SK-N-SH treated with all-trans-retinoic acid at 6 μM for 48 hours (cell line): ENCODE results near the gene MT1F.

ENCODE experiments used
- ATAC-seq: fragments of 200-7000 bp; cut with Tn5 transposase; 3 replicates; pipeline ENCODE4 v1.9.1; 2020; ENCODE audit warnings: mild to moderate bottlenecking, moderate library complexity
- BACH2 ChIP-seq: fragments of 250-450 bp; sonication (Bioruptor Pico); IDR thresholded peaks from 2 replicates; pipeline ENCODE4 v1.9.0; 2021; ENCODE audit warnings: mild to moderate bottlenecking, borderline replicate concordance
- CSDC2 ChIP-seq: fragments of 250-450 bp; sonication (Bioruptor Pico); IDR thresholded peaks from 2 replicates; pipeline ENCODE4 v1.5.0; 2020; ENCODE audit warnings: mild to moderate bottlenecking, moderate library complexity
- ESRRG ChIP-seq: fragments of 250-450 bp; sonication (Bioruptor Pico); IDR thresholded peaks from 2 replicates; pipeline ENCODE4 v1.6.1; 2021; ENCODE audit warnings: mild to moderate bottlenecking
- GLIS3 ChIP-seq: fragments of 250-450 bp; sonication (Bioruptor Pico); IDR thresholded peaks from 2 replicates; pipeline ENCODE4 v1.5.0; 2020; ENCODE audit warnings: mild to moderate bottlenecking, moderate library complexity
- ISL1 ChIP-seq: fragments of 250-450 bp; sonication (Bioruptor Pico); IDR thresholded peaks from 2 replicates; pipeline ENCODE4 v2.1.2; 2022; ENCODE audit warnings: mild to moderate bottlenecking, moderate library complexity
- OSR1 ChIP-seq: fragments of 250-450 bp; sonication (Bioruptor Pico); IDR thresholded peaks from 2 replicates; pipeline ENCODE4 v1.8.0; 2022; ENCODE audit warnings: moderate library complexity, mild to moderate bottlenecking, inconsistent platforms
- PPARA ChIP-seq: fragments of 250-450 bp; sonication (Bioruptor Pico); IDR thresholded peaks from 2 replicates; pipeline ENCODE4 v1.5.0; 2020; ENCODE audit warnings: mild to moderate bottlenecking, borderline replicate concordance
- RARB ChIP-seq: fragments of 250-450 bp; sonication (Bioruptor Pico); IDR thresholded peaks from 2 replicates; pipeline ENCODE4 v1.8.0; 2021; ENCODE audit warnings: mild to moderate bottlenecking, moderate library complexity
- TOX ChIP-seq: fragments of 250-450 bp; sonication (Bioruptor Pico); IDR thresholded peaks from 2 replicates; pipeline ENCODE4 v1.8.0; 2021; ENCODE audit warnings: mild to moderate bottlenecking, moderate library complexity, borderline replicate concordance
- ZC3H10 ChIP-seq: fragments of 250-450 bp; sonication (Bioruptor Pico); IDR thresholded peaks from 2 replicates; pipeline ENCODE4 v1.5.1; 2021; ENCODE audit warnings: mild to moderate bottlenecking, moderate library complexity
- ZFP3 ChIP-seq: fragments of 250-450 bp; sonication (Bioruptor Pico); IDR thresholded peaks from 2 replicates; pipeline ENCODE4 v1.5.0; 2020; ENCODE audit warnings: mild to moderate bottlenecking, moderate library complexity
- ZFP30 ChIP-seq: fragments of 450-650 bp; formaldehyde crosslinking; IDR thresholded peaks from 2 replicates; pipeline ENCODE4 v1.5.0; 2022; ENCODE audit warnings: mild to moderate bottlenecking, moderate library complexity
- ZNF565 ChIP-seq: fragments of 450-650 bp; formaldehyde crosslinking; conservative IDR thresholded peaks from 2 replicates; pipeline ENCODE4 v1.5.0; 2020; ENCODE audit warnings: low read depth, mild to moderate bottlenecking, moderate library complexity
- ZNF8 ChIP-seq: fragments of 450-650 bp; formaldehyde crosslinking; IDR thresholded peaks from 2 replicates; pipeline ENCODE4 v1.5.0; 2020; ENCODE audit warnings: mild to moderate bottlenecking, moderate library complexity
- TF ChIP-seq, protein P1 (sequence below): fragments of 250-450 bp; sonication (Bioruptor Pico); IDR thresholded peaks from 2 replicates; pipeline ENCODE4 v1.5.0; 2020; ENCODE audit warnings: mild to moderate bottlenecking, moderate library complexity
- TF ChIP-seq, protein P2 (sequence below): fragments of 250-450 bp; sonication (Bioruptor Pico); IDR thresholded peaks from 2 replicates; pipeline ENCODE4 v1.8.0; 2020; ENCODE audit warnings: mild to moderate bottlenecking, moderate library complexity, borderline replicate concordance
- TF ChIP-seq, protein P3 (sequence below): fragments of 250-450 bp; sonication (Bioruptor Pico); IDR thresholded peaks from 2 replicates; pipeline ENCODE4 v1.5.1; 2021; ENCODE audit warnings: mild to moderate bottlenecking, moderate library complexity
- TF ChIP-seq, protein P4 (sequence below): fragments of 250-450 bp; sonication (Bioruptor Pico); IDR thresholded peaks from 2 replicates; pipeline ENCODE4 v1.5.1; 2020; ENCODE audit warnings: low read depth, mild to moderate bottlenecking, moderate library complexity
- TF ChIP-seq, protein P5 (sequence below): fragments of 250-450 bp; sonication (Bioruptor Pico); IDR thresholded peaks from 2 replicates; pipeline ENCODE4 v1.8.0; 2021; ENCODE audit warnings: low read depth, mild to moderate bottlenecking, moderate library complexity, borderline replicate concordance

Gene MT1F

DNA sequence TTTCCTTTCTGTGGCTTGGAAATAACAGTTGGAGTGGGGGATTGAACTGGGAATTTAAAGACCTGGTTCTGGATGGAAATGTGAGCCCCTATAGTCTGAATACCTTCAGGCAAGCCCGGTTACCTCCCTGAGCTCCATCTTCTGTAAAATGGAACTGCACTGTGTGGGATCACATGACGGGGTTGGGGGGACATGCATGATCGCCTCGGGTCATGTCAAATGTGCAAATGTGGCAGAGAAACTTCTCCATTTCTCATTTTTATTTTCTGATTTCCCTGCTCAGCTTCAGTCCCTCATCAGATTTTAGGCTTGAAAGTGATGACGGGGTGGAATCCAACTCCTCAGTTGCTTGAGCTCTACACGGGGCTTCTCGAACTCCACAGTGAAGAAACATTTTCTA, 4.5 kb upstream of the MT1F start:
- ATAC-seq, result no peak
- TF ChIP-seq ZNF565, result no peak
- TF ChIP-seq ZNF8, result no peak
- TF ChIP-seq ISL1 (CRISPR knock-in tag), result no peak
- TF ChIP-seq BACH2 (CRISPR knock-in tag), result no peak
- no peak for TF ChIP-seq GLIS3 (CRISPR knock-in tag)
- TF ChIP-seq, protein P1, sequence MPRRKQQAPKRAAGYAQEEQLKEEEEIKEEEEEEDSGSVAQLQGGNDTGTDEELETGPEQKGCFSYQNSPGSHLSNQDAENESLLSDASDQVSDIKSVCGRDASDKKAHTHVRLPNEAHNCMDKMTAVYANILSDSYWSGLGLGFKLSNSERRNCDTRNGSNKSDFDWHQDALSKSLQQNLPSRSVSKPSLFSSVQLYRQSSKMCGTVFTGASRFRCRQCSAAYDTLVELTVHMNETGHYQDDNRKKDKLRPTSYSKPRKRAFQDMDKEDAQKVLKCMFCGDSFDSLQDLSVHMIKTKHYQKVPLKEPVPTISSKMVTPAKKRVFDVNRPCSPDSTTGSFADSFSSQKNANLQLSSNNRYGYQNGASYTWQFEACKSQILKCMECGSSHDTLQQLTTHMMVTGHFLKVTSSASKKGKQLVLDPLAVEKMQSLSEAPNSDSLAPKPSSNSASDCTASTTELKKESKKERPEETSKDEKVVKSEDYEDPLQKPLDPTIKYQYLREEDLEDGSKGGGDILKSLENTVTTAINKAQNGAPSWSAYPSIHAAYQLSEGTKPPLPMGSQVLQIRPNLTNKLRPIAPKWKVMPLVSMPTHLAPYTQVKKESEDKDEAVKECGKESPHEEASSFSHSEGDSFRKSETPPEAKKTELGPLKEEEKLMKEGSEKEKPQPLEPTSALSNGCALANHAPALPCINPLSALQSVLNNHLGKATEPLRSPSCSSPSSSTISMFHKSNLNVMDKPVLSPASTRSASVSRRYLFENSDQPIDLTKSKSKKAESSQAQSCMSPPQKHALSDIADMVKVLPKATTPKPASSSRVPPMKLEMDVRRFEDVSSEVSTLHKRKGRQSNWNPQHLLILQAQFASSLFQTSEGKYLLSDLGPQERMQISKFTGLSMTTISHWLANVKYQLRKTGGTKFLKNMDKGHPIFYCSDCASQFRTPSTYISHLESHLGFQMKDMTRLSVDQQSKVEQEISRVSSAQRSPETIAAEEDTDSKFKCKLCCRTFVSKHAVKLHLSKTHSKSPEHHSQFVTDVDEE (CRISPR knock-in tag), result no peak
- TF ChIP-seq, protein P2, sequence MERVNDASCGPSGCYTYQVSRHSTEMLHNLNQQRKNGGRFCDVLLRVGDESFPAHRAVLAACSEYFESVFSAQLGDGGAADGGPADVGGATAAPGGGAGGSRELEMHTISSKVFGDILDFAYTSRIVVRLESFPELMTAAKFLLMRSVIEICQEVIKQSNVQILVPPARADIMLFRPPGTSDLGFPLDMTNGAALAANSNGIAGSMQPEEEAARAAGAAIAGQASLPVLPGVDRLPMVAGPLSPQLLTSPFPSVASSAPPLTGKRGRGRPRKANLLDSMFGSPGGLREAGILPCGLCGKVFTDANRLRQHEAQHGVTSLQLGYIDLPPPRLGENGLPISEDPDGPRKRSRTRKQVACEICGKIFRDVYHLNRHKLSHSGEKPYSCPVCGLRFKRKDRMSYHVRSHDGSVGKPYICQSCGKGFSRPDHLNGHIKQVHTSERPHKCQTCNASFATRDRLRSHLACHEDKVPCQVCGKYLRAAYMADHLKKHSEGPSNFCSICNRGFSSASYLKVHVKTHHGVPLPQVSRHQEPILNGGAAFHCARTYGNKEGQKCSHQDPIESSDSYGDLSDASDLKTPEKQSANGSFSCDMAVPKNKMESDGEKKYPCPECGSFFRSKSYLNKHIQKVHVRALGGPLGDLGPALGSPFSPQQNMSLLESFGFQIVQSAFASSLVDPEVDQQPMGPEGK (CRISPR knock-in tag), result no peak
- TF ChIP-seq, protein P3, sequence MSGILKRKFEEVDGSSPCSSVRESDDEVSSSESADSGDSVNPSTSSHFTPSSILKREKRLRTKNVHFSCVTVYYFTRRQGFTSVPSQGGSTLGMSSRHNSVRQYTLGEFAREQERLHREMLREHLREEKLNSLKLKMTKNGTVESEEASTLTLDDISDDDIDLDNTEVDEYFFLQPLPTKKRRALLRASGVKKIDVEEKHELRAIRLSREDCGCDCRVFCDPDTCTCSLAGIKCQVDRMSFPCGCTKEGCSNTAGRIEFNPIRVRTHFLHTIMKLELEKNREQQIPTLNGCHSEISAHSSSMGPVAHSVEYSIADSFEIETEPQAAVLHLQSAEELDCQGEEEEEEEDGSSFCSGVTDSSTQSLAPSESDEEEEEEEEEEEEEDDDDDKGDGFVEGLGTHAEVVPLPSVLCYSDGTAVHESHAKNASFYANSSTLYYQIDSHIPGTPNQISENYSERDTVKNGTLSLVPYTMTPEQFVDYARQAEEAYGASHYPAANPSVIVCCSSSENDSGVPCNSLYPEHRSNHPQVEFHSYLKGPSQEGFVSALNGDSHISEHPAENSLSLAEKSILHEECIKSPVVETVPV (CRISPR knock-in tag), result no peak
- TF ChIP-seq OSR1 (CRISPR knock-in tag), result no peak
- no peak for TF ChIP-seq TOX
- TF ChIP-seq RARB, result no peak
- TF ChIP-seq, protein P4, sequence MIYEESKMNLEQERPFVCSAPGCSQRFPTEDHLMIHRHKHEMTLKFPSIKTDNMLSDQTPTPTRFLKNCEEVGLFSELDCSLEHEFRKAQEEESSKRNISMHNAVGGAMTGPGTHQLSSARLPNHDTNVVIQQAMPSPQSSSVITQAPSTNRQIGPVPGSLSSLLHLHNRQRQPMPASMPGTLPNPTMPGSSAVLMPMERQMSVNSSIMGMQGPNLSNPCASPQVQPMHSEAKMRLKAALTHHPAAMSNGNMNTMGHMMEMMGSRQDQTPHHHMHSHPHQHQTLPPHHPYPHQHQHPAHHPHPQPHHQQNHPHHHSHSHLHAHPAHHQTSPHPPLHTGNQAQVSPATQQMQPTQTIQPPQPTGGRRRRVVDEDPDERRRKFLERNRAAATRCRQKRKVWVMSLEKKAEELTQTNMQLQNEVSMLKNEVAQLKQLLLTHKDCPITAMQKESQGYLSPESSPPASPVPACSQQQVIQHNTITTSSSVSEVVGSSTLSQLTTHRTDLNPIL (CRISPR knock-in tag), result no peak
- TF ChIP-seq CSDC2 (CRISPR knock-in tag), result no peak
- TF ChIP-seq ZC3H10, result no peak
- TF ChIP-seq, all 23 proteins: peak for 0

DNA sequence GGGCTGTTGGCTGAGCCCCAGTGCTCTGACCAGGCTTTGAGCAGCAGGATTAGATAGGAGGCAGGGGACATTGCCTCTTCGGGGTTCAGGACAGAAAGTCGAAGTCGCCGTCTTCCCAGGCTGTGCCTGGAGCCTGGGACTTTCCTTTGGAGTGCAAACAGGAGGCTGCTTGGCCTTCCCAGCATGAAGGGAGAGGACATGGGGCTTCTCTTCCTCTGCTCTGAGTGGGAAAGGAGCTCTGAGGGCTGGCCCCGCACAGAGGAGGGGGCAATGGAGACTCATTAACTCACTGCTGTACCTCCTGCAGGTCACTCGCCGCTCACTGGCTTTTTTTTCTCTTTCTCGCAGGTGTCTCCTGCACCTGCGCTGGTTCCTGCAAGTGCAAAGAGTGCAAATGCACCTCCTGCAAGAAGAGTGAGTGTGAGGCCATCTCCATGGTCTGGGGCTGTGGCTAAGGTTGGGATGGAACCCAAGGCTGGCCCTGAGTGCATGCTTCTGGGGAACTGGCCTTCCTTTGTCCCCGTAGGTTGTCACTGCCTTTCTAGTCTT, 642 bp downstream of the MT1F start:
- ATAC-seq, result no peak
- TF ChIP-seq, protein P5, sequence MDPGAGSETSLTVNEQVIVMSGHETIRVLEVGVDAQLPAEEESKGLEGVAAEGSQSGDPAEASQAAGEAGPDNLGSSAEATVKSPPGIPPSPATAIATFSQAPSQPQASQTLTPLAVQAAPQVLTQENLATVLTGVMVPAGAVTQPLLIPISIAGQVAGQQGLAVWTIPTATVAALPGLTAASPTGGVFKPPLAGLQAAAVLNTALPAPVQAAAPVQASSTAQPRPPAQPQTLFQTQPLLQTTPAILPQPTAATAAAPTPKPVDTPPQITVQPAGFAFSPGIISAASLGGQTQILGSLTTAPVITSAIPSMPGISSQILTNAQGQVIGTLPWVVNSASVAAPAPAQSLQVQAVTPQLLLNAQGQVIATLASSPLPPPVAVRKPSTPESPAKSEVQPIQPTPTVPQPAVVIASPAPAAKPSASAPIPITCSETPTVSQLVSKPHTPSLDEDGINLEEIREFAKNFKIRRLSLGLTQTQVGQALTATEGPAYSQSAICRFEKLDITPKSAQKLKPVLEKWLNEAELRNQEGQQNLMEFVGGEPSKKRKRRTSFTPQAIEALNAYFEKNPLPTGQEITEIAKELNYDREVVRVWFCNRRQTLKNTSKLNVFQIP (CRISPR knock-in tag), result no peak
- TF ChIP-seq PPARA (CRISPR knock-in tag) (no peak), ESRRG (CRISPR knock-in tag) (no peak), ZFP3 (CRISPR knock-in tag) (no peak), RARB (no peak), CSDC2 (CRISPR knock-in tag) (no peak), ZNF565 (no peak), GLIS3 (CRISPR knock-in tag) (no peak), TOX (no peak), ZFP30 (CRISPR knock-in tag) (no peak), ZC3H10 (no peak), ISL1 (CRISPR knock-in tag) (no peak)
- TF ChIP-seq, protein P3 (CRISPR knock-in tag), result no peak
- TF ChIP-seq, protein P1 (CRISPR knock-in tag), result no peak
